Right kidney (tissue), 1 donor: ENCODE measurements around the gene NEURL1B.

Experiments
- DNase-seq: peaks from one replicate; pipeline ENCODE4 v3.0.0-alpha.2; 2016

Gene NEURL1B

GRCh38 chr5:172633403-172633970 lies 7.6 kb upstream of the NEURL1B start:
- DNase-seq = no peak

- DNase-seq = no peak
Observed at GRCh38 chr5:172634106-172634899, 6.8 kb upstream of the NEURL1B start.

- no peak for DNase-seq
Observed at GRCh38 chr5:172635038-172635437, 6.0 kb upstream of the NEURL1B start.

- no peak for DNase-seq
Observed at GRCh38 chr5:172636279-172637050, 4.6 kb upstream of the NEURL1B start.

GRCh38 chr5:172637110-172637580 lies 3.9 kb upstream of the NEURL1B start:
- DNase-seq = no peak

GRCh38 chr5:172637740-172638139 lies 3.3 kb upstream of the NEURL1B start:
- no peak for DNase-seq

- DNase-seq = no peak
Observed at GRCh38 chr5:172638209-172638768, 2.8 kb upstream of the NEURL1B start.

- DNase-seq = no peak
Observed at GRCh38 chr5:172640139-172640538, 924 bp upstream of the NEURL1B start.

- DNase-seq = peak; percentile 88
Observed at GRCh38 chr5:172641359-172642050, 442 bp downstream of the NEURL1B start.

GRCh38 chr5:172642051-172642409 lies 967 bp downstream of the NEURL1B start:
- no peak for DNase-seq

- no peak for DNase-seq
Observed at GRCh38 chr5:172642486-172642885, 1.4 kb downstream of the NEURL1B start.

- DNase-seq = no peak
Observed at GRCh38 chr5:172642926-172643871, 2.1 kb downstream of the NEURL1B start.

- DNase-seq = no peak
Observed at GRCh38 chr5:172644266-172644665, 3.2 kb downstream of the NEURL1B start.

- no peak for DNase-seq
Observed at GRCh38 chr5:172644711-172645110, 3.6 kb downstream of the NEURL1B start.

- DNase-seq = no peak
Observed at GRCh38 chr5:172645271-172646055, 4.4 kb downstream of the NEURL1B start.

GRCh38 chr5:172646716-172647285 lies 5.7 kb downstream of the NEURL1B start:
- no peak for DNase-seq

- DNase-seq = no peak
Observed at GRCh38 chr5:172647352-172648012, 6.4 kb downstream of the NEURL1B start.

GRCh38 chr5:172648013-172648381 lies 6.9 kb downstream of the NEURL1B start:
- no peak for DNase-seq

- no peak for DNase-seq
Observed at GRCh38 chr5:172648755-172649154, 7.7 kb downstream of the NEURL1B start.
